A549 (cell line): Measurements from ENCODE around the gene RRAS. TPM values are rescaled to one million over a fixed set of nuclear protein-coding genes. Genes with fewer than 3 reads are reported as not detected.
A peak's percentile ranks its signal among the peaks of the same experiment; 100 is the strongest.

Source experiments
- ATAC-seq, 2 experiments: fragments of 200-7000 bp in 1 of 2; fragments of >200 bp in 1 of 2; cut with Nextera tagmentation in 1 of 2; cut with Tn5 transposase in 1 of 2; 3 replicates each; pipeline versions ENCODE4 v1.8.0 to v1.9.1; 2018 to 2020; ENCODE audit warnings: mild to moderate bottlenecking in 1 of 2, moderate library complexity in 1 of 2
- CTCF ChIA-PET: fragments of 300-600 bp; sonication (Branson Sonifier 250); formaldehyde crosslinking; extraction: SDS; loops from one replicate; lab custom pipeline; 2021; ENCODE audit warnings: antibody characterized with exemption, inconsistent platforms; lab: Yijun Ruan, JAX
- POLR2A ChIA-PET: fragments of 350-600 bp; formaldehyde crosslinking; extraction: SDS; loops from one replicate; lab custom pipeline; 2021; ENCODE audit warnings: antibody characterized with exemption, inconsistent platforms; lab: Yijun Ruan, JAX
- DNase-seq, 2 experiments: peaks; one replicate each; pipeline versions ENCODE4 v3.0.0 to v3.0.0-alpha.2; 2011 to 2016; ENCODE audit warnings: low read depth in 1 of 2, low spot score in 1 of 2
- FAIRE-seq: peaks from 2 replicates; lab custom pipeline; 2011; peaks lifted over from hg19 to GRCh38; lab: Jason Lieb, UNC
- H3K27ac ChIP-seq, 2 experiments: fragments of >200 bp; sonication (Bioruptor Twin); formaldehyde crosslinking; 3 replicates each; pipeline ENCODE4 v1.5.1; 2016 to 2017
- H3K4me1 ChIP-seq: fragments of >200 bp; sonication (Bioruptor Twin); formaldehyde crosslinking; 3 replicates; pipeline ENCODE4 v1.6.1; 2016
- H3K4me2 ChIP-seq: fragments of >200 bp; sonication (Bioruptor Twin); formaldehyde crosslinking; 3 replicates; pipeline ENCODE4 v1.6.1; 2016
- H3K4me3 ChIP-seq: fragments of >200 bp; sonication (Bioruptor Twin); formaldehyde crosslinking; 3 replicates; pipeline ENCODE4 v1.5.1; 2016
- H3K9me3 ChIP-seq: fragments of >200 bp; sonication (Bioruptor Twin); formaldehyde crosslinking; 3 replicates; pipeline ENCODE4 v1.6.1; 2016
- BHLHE40 ChIP-seq: IDR thresholded peaks from 2 replicates; pipeline ENCODE4 v1.6.1; 2012; ENCODE audit warnings: low read depth, low read length, inconsistent platforms
- EHF ChIP-seq: fragments of 250-450 bp; sonication (Bioruptor Pico); IDR thresholded peaks from 2 replicates; pipeline ENCODE4 v1.5.0; 2020; ENCODE audit warnings: mild to moderate bottlenecking
- EHMT2 ChIP-seq: fragments of 200-600 bp; sonication (generic); IDR thresholded peaks from 2 replicates; pipeline ENCODE4 v1.6.1; 2016; ENCODE audit warnings: antibody characterized with exemption, low read depth, mild to moderate bottlenecking, moderate library complexity
- ESRRA ChIP-seq: fragments of 150-350 bp; IDR thresholded peaks from 2 replicates; pipeline ENCODE4 v1.6.1; 2014; ENCODE audit warnings: mild to moderate bottlenecking, low read length, borderline replicate concordance
- FOSB ChIP-seq: fragments of 250-450 bp; sonication (Bioruptor Pico); IDR thresholded peaks from 2 replicates; pipeline ENCODE4 v1.5.0; 2020; ENCODE audit warnings: mild to moderate bottlenecking, moderate library complexity
- HDAC2 ChIP-seq: fragments of 200-600 bp; sonication (generic); IDR thresholded peaks from 2 replicates; pipeline ENCODE4 v1.6.1; 2016
- MAFK ChIP-seq: fragments of 450-650 bp; IDR thresholded peaks from 2 replicates; pipeline ENCODE4 v1.6.1; 2014; ENCODE audit not compliant: partially characterized antibody
- MAZ ChIP-seq: fragments of 150-350 bp; IDR thresholded peaks from 2 replicates; pipeline ENCODE4 v1.6.1; 2014; ENCODE audit warnings: antibody characterized with exemption, low read depth, low read length, borderline replicate concordance
- MYC ChIP-seq: IDR thresholded peaks from 2 replicates; pipeline ENCODE4 v1.6.1; 2012; ENCODE audit warnings: mild to moderate bottlenecking, inconsistent platforms, low read length, improper control_type of control experiment, borderline replicate concordance
- NPAS2 ChIP-seq: fragments of 250-450 bp; sonication (Bioruptor Pico); IDR thresholded peaks from 2 replicates; pipeline ENCODE4 v1.8.0; 2022; ENCODE audit warnings: mild to moderate bottlenecking, moderate library complexity, borderline replicate concordance
- NR3C1 ChIP-seq: fragments of >200 bp; sonication (Bioruptor Twin); formaldehyde crosslinking; IDR thresholded peaks from 3 replicates; pipeline ENCODE4 v1.6.1; 2017
- POLR2A ChIP-seq: IDR thresholded peaks from 2 replicates; pipeline ENCODE4 v1.6.1; 2012; ENCODE audit warnings: mild to moderate bottlenecking, low read length
- POLR2AphosphoS2 ChIP-seq: conservative IDR thresholded peaks from 2 replicates; pipeline ENCODE4 v1.6.1; 2012; ENCODE audit warnings: low read length, improper control_type of control experiment, inconsistent platforms
- RARB ChIP-seq: fragments of 250-450 bp; sonication (Bioruptor Pico); IDR thresholded peaks from 2 replicates; pipeline ENCODE4 v1.8.0; 2021; ENCODE audit warnings: mild to moderate bottlenecking, moderate library complexity
- RNF2 ChIP-seq: fragments of 200-600 bp; sonication (generic); IDR thresholded peaks from 2 replicates; pipeline ENCODE4 v1.6.1; 2016; ENCODE audit warnings: low read depth, mild to moderate bottlenecking, antibody characterized with exemption, moderate library complexity, borderline replicate concordance
- SMC3 ChIP-seq: fragments of >200 bp; sonication (Bioruptor Twin); formaldehyde crosslinking; IDR thresholded peaks from 3 replicates; pipeline ENCODE4 v1.6.1; 2018; ENCODE audit warnings: inconsistent platforms
- TFCP2L1 ChIP-seq: fragments of 250-450 bp; sonication (Bioruptor Pico); IDR thresholded peaks from 2 replicates; pipeline ENCODE4 v1.5.0; 2021; ENCODE audit warnings: mild to moderate bottlenecking
- TP53 ChIP-seq: fragments of 250-450 bp; sonication (Bioruptor Pico); IDR thresholded peaks from 2 replicates; pipeline ENCODE4 v1.5.0; 2021; ENCODE audit warnings: mild to moderate bottlenecking, moderate library complexity
- ZC3H11A ChIP-seq: fragments of 450-650 bp; IDR thresholded peaks from 2 replicates; pipeline ENCODE4 v1.6.1; 2014; ENCODE audit warnings: antibody characterized with exemption, mild to moderate bottlenecking
- ZNF302 ChIP-seq: fragments of 250-450 bp; sonication (Bioruptor Pico); IDR thresholded peaks from 2 replicates; pipeline ENCODE4 v1.9.0; 2021; ENCODE audit warnings: inconsistent platforms, mild to moderate bottlenecking, moderate library complexity
- ZSCAN20 ChIP-seq: fragments of 250-450 bp; sonication (Bioruptor Pico); IDR thresholded peaks from 2 replicates; pipeline ENCODE4 v1.8.0; 2022; ENCODE audit warnings: mild to moderate bottlenecking, moderate library complexity
- WGBS: methylation state at CpG from one replicate; pipeline ENCODE4 v1.1.6; 2017; ENCODE audit errors: missing lambda C conversion rate; 5-methylcytosine and 5-hydroxymethylcytosine counted together
- polyA plus RNA-seq, 4 experiments: library from polyadenylated mRNA; depleted of rRNA in 3 of 4; stranded (reverse); fragments of >200 nt; fragmentation: RNase III in 1 of 4; extraction: RNeasy Plus Mini Kit Qiagen cat#74134 plus additional on column Dnase treatment in 1 of 4; gene quantifications; 2 replicates in 3 of 4; 3 replicates in 1 of 4; pipeline ENCODE4 v1.2.3, GENCODE V29; 2011 to 2017
- TF ChIP-seq, protein P1 (sequence below): IDR thresholded peaks from 2 replicates; pipeline ENCODE4 v1.6.1; 2012
- TF ChIP-seq, protein P2 (sequence below): fragments of >200 bp; sonication (Bioruptor Twin); formaldehyde crosslinking; IDR thresholded peaks from 3 replicates; pipeline ENCODE4 v1.6.1; 2016
- TF ChIP-seq, protein P3 (sequence below): IDR thresholded peaks from 2 replicates; pipeline ENCODE4 v1.6.1; 2012; ENCODE audit warnings: low read depth, borderline replicate concordance
- TF ChIP-seq, protein P4 (sequence below): fragments of 250-450 bp; sonication (Bioruptor Pico); IDR thresholded peaks from 2 replicates; pipeline ENCODE4 v1.5.0; 2020; ENCODE audit warnings: low read depth, mild to moderate bottlenecking, moderate library complexity
- TF ChIP-seq, protein P5 (sequence below): fragments of 200-600 bp; sonication (generic); IDR thresholded peaks from 2 replicates; pipeline ENCODE4 v1.6.1; 2016; ENCODE audit warnings: antibody characterized with exemption, mild to moderate bottlenecking, moderate library complexity
- TF ChIP-seq, protein P6 (sequence below): fragments of 150-350 bp; IDR thresholded peaks from 2 replicates; pipeline ENCODE4 v1.6.1; 2014; ENCODE audit warnings: low read depth, mild to moderate bottlenecking, low read length

RRAS gene
- polyA plus RNA-seq, 2 of the 4 experiments (the other 2 are of a cell fraction): 47.6 to 49.2 TPM

DNA sequence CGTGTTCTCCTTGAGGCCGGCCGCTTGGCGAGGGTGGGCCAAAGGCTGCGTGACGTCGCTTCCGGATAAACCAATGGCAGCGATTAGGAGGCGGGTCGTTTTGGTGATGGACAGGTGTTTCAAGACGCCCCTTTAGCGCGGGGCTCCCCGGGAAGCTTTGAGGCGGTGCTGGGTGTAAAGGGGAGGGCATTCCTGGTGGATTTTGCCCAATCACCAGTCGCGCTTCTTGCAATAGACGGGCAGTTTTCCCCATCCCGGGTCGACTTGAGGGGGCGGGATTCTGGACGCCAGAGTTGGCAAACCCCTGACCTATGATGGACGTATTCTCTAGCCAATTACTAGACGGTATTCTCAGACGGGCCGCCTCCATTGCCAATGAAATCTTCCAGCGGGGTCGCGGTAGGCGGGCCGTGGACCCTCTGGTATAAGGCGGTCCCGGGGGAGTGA is 36.9 kb upstream of the RRAS start:
- WGBS: under 1% methylated on average over 24 of the region's 34 CpGs
- Histone ChIP-seq H3K4me3 (peak overlapping the region; percentile 82), H3K27ac (peak overlapping the region; percentile 97 to 99), H3K9me3 (no peaks in the 10 kb centered on the region), H3K4me1 (peaks cover 38% of the 10 kb centered on the region), H3K4me2 (peak overlapping the region; percentile 79; the same call in 2 of the 3 replicates)
- peak; percentile 58 to 81 for ATAC-seq
- ChIA-PET POLR2A (interaction anchor here (0.5 to 3.5 kb wide), 30 partner anchors 8 to 237 kb away, joined by 3 to 48 read pairs (median 4); partner anchors contain the start of genes AKT1S1, ALDH16A1, AP2A1 and BCL2L12), CTCF (interaction anchor here (1.0 to 16.7 kb wide), 16 partner anchors 9 to 174 kb away, joined by 3 to 326 read pairs (median 6); partner anchors contain the start of genes BCL2L12, IRF3 and RRAS)
- DNase-seq: peak; percentile 100
- no peak for FAIRE-seq
- TF ChIP-seq MAZ: no peak; the same call in 1 of the 2 replicates
- TF ChIP-seq TFCP2L1 (CRISPR knock-in tag): no peak
- peak; percentile 54 for TF ChIP-seq MAFK
- TF ChIP-seq ZSCAN20 (CRISPR knock-in tag): no peak
- TF ChIP-seq, protein P1, sequence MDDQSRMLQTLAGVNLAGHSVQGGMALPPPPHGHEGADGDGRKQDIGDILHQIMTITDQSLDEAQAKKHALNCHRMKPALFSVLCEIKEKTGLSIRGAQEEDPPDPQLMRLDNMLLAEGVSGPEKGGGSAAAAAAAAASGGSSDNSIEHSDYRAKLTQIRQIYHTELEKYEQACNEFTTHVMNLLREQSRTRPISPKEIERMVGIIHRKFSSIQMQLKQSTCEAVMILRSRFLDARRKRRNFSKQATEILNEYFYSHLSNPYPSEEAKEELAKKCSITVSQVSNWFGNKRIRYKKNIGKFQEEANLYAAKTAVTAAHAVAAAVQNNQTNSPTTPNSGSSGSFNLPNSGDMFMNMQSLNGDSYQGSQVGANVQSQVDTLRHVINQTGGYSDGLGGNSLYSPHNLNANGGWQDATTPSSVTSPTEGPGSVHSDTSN: peak; percentile 98
- no peak for TF ChIP-seq RNF2
- no peak for TF ChIP-seq TP53
- TF ChIP-seq, protein P2, sequence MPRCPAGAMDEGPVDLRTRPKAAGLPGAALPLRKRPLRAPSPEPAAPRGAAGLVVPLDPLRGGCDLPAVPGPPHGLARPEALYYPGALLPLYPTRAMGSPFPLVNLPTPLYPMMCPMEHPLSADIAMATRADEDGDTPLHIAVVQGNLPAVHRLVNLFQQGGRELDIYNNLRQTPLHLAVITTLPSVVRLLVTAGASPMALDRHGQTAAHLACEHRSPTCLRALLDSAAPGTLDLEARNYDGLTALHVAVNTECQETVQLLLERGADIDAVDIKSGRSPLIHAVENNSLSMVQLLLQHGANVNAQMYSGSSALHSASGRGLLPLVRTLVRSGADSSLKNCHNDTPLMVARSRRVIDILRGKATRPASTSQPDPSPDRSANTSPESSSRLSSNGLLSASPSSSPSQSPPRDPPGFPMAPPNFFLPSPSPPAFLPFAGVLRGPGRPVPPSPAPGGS: no peak
- TF ChIP-seq ESRRA: no peak
- TF ChIP-seq, protein P3, sequence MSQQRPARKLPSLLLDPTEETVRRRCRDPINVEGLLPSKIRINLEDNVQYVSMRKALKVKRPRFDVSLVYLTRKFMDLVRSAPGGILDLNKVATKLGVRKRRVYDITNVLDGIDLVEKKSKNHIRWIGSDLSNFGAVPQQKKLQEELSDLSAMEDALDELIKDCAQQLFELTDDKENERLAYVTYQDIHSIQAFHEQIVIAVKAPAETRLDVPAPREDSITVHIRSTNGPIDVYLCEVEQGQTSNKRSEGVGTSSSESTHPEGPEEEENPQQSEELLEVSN: no peak
- TF ChIP-seq POLR2AphosphoS2: 0 out of 2 replicates have a peak, but pooled peaks have one; percentile 22

DNA sequence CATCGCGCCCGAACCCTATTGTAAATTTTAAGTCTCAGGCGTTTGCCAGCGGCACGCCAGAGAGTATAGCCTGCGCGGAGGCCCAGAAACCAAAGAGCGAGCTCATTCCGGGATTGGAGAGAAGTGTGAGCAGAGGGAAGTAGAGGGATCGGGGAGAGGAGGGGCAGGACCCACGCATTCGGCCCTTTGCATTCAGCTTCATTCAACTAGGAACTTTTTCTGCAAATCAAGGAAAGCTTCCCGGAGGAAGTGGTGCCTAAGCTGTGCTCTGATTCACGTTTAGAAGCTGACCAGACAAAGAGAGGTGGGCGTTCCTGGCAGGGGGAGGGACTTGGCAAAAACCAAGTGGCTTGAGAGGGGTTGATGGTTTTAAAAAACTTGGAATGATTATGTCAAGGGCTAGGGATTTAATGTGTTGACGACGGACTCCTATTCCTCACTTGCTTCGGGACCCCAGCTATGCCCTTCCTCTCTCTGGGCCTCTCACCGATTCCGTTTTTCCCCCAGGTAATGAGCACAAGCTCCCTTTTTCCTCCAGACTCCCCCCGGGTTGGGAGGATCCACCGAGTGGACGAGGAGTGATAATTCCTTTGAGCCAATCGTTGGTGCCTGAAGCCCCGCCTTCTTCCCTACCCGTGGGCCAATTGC is 36.3 kb upstream of the RRAS start:
- FAIRE-seq: peak; percentile 99
- peak; percentile 91 to 99 for DNase-seq
- WGBS: under 1% methylated on average over 27 of the region's 27 CpGs
- TF ChIP-seq, protein P4, sequence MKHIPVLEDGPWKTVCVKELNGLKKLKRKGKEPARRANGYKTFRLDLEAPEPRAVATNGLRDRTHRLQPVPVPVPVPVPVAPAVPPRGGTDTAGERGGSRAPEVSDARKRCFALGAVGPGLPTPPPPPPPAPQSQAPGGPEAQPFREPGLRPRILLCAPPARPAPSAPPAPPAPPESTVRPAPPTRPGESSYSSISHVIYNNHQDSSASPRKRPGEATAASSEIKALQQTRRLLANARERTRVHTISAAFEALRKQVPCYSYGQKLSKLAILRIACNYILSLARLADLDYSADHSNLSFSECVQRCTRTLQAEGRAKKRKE (CRISPR knock-in tag): no peak
- no peak for TF ChIP-seq EHMT2
- TF ChIP-seq POLR2A: peak; percentile 69
- 0 out of 2 replicates have a peak, but pooled peaks have one; percentile 16 for TF ChIP-seq MYC
- TF ChIP-seq, protein P5, sequence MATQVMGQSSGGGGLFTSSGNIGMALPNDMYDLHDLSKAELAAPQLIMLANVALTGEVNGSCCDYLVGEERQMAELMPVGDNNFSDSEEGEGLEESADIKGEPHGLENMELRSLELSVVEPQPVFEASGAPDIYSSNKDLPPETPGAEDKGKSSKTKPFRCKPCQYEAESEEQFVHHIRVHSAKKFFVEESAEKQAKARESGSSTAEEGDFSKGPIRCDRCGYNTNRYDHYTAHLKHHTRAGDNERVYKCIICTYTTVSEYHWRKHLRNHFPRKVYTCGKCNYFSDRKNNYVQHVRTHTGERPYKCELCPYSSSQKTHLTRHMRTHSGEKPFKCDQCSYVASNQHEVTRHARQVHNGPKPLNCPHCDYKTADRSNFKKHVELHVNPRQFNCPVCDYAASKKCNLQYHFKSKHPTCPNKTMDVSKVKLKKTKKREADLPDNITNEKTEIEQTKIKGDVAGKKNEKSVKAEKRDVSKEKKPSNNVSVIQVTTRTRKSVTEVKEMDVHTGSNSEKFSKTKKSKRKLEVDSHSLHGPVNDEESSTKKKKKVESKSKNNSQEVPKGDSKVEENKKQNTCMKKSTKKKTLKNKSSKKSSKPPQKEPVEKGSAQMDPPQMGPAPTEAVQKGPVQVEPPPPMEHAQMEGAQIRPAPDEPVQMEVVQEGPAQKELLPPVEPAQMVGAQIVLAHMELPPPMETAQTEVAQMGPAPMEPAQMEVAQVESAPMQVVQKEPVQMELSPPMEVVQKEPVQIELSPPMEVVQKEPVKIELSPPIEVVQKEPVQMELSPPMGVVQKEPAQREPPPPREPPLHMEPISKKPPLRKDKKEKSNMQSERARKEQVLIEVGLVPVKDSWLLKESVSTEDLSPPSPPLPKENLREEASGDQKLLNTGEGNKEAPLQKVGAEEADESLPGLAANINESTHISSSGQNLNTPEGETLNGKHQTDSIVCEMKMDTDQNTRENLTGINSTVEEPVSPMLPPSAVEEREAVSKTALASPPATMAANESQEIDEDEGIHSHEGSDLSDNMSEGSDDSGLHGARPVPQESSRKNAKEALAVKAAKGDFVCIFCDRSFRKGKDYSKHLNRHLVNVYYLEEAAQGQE: no peak
- peak; percentile 3; the same call in 1 of the 2 replicates for TF ChIP-seq MAZ
- no peak; the same call in 1 of the 2 replicates for TF ChIP-seq FOSB (CRISPR knock-in tag)
- no peak for TF ChIP-seq TFCP2L1 (CRISPR knock-in tag)
- peak; percentile 92 for TF ChIP-seq BHLHE40
- TF ChIP-seq RARB: 0 out of 2 replicates have a peak, but pooled peaks have one; percentile 51
- no peak for TF ChIP-seq EHF
- TF ChIP-seq NPAS2 (CRISPR knock-in tag): no peak
- no peak for TF ChIP-seq SMC3
- no peak for TF ChIP-seq NR3C1
- no peak for TF ChIP-seq ZNF302 (CRISPR knock-in tag)
- TF ChIP-seq MAFK: peak; percentile 76
- TF ChIP-seq, protein P6, sequence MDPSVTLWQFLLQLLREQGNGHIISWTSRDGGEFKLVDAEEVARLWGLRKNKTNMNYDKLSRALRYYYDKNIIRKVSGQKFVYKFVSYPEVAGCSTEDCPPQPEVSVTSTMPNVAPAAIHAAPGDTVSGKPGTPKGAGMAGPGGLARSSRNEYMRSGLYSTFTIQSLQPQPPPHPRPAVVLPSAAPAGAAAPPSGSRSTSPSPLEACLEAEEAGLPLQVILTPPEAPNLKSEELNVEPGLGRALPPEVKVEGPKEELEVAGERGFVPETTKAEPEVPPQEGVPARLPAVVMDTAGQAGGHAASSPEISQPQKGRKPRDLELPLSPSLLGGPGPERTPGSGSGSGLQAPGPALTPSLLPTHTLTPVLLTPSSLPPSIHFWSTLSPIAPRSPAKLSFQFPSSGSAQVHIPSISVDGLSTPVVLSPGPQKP: no peak
- TF ChIP-seq ZC3H11A: no peak
- TF ChIP-seq HDAC2: no peak

More for the DNA sequence above, 36.3 kb upstream of the RRAS start:
- H3K27ac ChIP-seq: peak overlapping the region; percentile 97 to 99
- no peaks in the 10 kb centered on the region for H3K9me3 ChIP-seq
- H3K4me2 ChIP-seq: peak overlapping the region; percentile 79
- H3K4me1 ChIP-seq: peaks cover 41% of the 10 kb centered on the region
- ATAC-seq: peak; percentile 19 to 42
- ChIA-PET POLR2A (interaction anchor here (0.5 to 3.5 kb wide), 31 partner anchors 9 to 1048 kb away, joined by 3 to 48 read pairs (median 4); partner anchors contain the start of genes AKT1S1, ALDH16A1, AP2A1 and BCL2L12), CTCF (interaction anchor here (0.6 to 16.7 kb wide), 14 partner anchors 8 to 173 kb away, joined by 3 to 326 read pairs (median 4); partner anchors contain the start of genes BCL2L12, IRF3 and RRAS)
- peak overlapping the region; percentile 51 for H3K4me3 ChIP-seq
